Iris pigment epithelial cell (primary cell): ENCODE data around the gene CENPS.
A peak's percentile ranks its signal among the peaks of the same experiment; 100 is the strongest.
"Not testable (repeated sequence)": the region's sequence is repeated elsewhere in the genome, so short reads cannot be mapped to it uniquely, and the experiment has no call there.

Experiments used
- DNase-seq: peaks from one replicate; pipeline ENCODE4 v3.0.0-alpha.2; 2011; ENCODE audit warnings: low read depth

The CENPS gene

GRCh38 chr1:10451287-10451686 lies 21.1 kb downstream of the CENPS start:
- DNase-seq: peak; percentile 20

- no peak for DNase-seq
These were observed 25.8 kb downstream of the CENPS start for GRCh38 chr1:10456048-10456447.

DNA sequence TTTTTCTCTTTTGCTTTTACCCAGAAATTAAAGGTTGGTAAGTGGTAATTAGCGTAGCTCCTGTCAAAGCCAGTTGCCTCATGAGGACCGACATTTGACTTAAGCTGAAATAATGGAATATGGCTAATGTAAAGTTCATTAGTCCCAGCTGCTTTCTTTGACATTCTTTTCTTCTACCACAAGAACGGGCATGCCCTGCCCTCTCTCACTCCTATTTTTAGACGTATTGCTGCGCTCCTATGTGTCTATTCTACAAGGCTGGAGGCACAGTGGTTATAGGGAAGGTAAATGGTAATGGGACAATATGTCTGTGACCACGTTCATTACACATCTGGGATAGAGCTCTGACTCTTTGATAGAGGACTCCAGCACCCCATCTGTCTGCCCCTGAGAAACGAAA lies 26.4 kb downstream of the CENPS start:
- no peak for DNase-seq

DNA sequence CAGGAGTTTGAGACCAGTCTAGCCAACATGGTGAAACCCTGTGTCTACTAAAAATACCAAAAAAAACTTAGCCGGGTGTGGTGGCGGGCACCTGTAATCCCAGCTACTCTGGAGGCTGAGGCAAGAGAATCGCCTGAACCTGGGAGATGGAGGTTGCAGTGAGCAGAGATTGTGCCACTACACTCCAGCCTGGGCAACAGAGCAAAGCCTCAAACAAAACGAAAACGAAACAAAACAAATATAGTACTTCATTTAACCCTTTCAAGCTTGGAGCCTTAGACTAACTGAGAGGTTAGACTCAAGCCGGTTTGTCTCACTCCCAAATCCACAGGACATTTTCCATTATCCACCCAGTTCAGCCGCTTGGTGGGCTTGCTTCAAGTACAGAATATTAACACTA lies 27.2 kb downstream of the CENPS start:
- DNase-seq: not testable (repeated sequence)

GRCh38 chr1:10457875-10458274 lies 27.6 kb downstream of the CENPS start:
- no peak for DNase-seq

- peak; percentile 92 for DNase-seq
These were observed 29.0 kb downstream of the CENPS start for GRCh38 chr1:10459184-10459583.

DNA sequence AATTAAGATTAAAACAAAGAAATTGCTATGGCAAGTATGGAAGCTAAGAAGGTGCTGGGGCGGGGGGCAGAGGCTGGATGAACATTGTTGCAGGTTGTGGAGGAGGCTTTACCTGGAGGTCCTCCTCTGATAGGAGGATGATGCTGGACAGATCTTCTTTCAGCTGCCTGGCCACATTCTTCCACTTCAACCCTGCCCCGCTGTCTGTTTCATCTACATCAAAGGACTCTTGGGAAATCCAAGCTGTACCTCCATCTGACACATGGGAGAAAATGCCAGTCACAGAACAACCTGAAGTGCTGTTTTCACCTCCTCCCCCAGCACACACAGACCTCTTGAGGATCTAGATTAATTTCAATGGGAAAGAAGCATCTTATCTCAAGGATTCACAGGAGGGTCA lies 36.8 kb downstream of the CENPS start:
- no peak for DNase-seq

GRCh38 chr1:10470043-10470442 lies 39.8 kb downstream of the CENPS start:
- DNase-seq: no peak

GRCh38 chr1:10471411-10472219 lies 41.4 kb downstream of the CENPS start:
- DNase-seq: peak; percentile 57

DNA sequence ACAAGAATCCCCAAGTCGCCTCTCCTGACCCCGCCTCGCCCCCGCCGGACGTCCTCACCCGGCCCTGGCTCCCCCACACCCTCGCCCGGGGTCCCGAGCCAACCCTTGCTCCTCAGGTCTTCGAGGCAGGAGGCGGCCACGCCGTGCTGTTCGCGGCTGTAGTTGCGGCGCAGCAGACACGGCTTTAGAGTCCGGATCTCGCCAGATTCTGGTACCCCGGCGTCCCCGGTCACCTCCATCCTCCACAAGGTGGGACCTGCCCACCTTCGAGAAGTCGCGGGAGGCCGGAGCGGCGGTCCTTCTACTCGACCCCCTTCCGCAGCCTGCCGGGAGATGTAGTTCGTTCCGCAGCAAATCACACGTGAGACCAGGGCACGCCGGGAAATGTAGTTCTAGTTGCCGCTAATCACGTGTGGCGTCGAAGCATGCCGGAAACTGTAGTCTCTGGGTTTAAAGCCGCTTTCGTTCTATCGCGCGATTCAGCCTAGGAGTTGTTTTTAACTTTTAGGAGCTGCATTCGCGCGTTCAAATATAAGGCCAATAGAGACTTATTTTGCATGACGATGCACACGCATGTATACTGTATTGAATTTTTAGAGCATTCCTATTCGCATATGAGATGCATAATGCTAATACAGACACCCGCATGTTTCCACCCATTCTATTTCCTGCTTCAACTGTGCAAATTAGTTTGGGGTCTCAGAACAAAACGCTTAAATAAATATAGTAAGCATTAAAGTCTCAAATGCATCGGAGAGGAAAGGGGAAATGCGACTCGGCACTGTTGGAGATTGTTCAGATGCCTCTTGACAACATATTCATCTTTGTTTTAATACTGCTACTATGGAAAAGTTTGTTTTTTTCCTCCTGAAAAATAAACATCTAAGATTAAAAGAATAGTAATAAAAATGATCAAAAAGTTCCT lies 42.2 kb downstream of the CENPS start, which contains the start of gene DFFA:
Gene DFFA (minus strand): TSS at position 310 of the 925 bp plus-strand sequence. CDS start 71 bp downstream, at position 239.
- DNase-seq: peak; percentile 98

DNA sequence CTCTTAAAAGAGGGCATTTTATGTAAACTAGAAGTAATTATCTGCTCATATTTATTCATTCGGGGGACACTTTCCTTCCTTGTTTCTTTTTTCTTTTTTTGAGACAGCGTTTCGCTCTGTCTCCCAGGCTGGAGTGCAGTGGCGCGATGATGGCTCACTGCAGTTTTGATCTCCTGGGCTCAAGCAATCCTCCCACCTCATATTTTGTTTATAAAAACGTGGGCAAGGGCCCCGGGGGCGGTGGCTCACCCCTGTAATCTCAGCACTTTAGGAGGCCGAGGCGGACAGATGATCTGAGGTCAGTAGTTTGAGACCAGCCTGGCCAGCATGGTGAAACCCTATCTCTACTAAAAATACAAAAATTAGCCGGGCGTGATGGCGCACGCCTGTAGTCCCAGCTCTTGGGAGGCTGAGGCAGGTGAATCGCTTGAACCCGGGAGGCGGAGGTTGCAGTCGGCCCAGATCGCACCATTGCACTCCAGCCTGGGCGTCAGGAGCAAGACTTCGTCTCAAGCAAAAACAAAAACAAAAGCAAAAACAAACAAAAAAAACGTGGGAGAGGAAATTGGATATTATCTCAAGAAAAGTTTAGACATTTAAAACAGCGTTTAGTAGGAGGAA lies 43.0 kb downstream of the CENPS start:
- no peak for DNase-seq

GRCh38 chr1:10474309-10474612 lies 44.0 kb downstream of the CENPS start:
- not testable (repeated sequence) for DNase-seq

DNA sequence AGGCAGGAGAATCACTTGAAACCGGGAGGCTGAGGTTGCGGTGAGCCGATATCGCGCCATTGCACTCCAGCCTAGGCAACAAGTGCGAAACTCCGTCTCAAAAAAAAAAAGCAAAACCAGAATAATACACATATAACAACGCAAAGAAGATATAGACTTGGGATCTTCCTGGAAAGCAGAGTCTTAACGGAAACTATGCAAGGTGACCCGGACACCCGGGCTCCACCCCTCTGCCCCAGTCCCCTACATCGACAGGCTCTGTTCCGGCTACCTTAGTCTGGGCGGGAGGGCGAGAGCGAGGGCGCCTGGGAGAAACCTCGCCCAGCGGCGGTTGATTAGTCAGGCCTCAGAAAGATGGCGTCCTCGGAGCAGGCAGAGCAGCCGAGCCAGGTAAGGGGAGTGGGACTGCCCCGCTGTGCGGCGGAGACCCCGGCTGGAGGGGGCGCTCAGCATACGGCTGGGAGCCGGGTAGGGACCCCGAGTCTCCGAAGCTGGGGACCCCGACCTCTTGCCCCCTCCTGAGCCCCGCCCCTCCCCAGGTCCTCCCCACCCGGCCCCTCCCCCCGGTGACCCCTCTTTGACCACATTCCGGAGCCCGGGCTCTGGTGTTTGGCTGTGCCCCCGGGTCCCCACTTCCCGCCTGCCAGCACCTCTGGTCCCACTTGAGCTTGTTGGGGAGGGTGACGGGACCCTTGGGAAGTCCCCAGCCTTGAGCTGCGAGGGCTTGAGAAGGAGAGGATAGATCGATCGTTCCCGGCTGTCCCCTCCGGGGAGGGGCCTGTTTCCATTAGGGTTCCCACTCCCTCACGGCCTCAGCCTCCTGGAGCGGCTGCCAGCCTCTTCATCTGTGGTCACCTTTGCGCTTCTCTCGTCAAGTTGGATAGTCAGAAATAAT lies 44.6 kb downstream of the CENPS start, which contains the start of gene PEX14:
Gene PEX14 (plus strand): TSS at position 338 of the 895 bp plus-strand sequence. CDS start 17 bp downstream, at position 355.
- DNase-seq: peak; percentile 87

GRCh38 chr1:10475510-10475909 lies 45.3 kb downstream of the CENPS start:
- no peak for DNase-seq

GRCh38 chr1:10479296-10479695 lies 49.1 kb downstream of the CENPS start:
- DNase-seq: no peak

DNA sequence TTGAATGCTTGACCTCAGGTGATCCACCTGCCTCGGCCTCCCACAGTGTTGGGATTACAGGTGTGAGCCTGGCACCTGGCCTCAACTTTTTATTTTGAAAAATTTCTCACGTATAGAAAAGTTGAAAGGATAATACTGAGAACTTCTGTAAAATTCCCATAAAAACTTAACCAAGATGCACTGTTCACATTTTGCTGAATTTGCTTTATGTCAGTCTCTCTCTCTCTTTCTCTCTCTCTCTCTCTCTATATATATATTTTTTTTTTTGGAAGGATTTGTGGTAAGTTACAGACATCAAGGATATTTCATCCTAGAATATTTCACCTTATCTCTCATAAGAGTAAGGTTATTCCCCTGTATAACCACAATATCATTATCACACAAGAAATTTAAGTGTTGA lies 50.4 kb downstream of the CENPS start:
- DNase-seq: no peak

- DNase-seq: no peak
These were observed 54.3 kb downstream of the CENPS start for GRCh38 chr1:10484521-10484920.

- DNase-seq: no peak
These were observed 59.2 kb downstream of the CENPS start for GRCh38 chr1:10489291-10490055.

DNA sequence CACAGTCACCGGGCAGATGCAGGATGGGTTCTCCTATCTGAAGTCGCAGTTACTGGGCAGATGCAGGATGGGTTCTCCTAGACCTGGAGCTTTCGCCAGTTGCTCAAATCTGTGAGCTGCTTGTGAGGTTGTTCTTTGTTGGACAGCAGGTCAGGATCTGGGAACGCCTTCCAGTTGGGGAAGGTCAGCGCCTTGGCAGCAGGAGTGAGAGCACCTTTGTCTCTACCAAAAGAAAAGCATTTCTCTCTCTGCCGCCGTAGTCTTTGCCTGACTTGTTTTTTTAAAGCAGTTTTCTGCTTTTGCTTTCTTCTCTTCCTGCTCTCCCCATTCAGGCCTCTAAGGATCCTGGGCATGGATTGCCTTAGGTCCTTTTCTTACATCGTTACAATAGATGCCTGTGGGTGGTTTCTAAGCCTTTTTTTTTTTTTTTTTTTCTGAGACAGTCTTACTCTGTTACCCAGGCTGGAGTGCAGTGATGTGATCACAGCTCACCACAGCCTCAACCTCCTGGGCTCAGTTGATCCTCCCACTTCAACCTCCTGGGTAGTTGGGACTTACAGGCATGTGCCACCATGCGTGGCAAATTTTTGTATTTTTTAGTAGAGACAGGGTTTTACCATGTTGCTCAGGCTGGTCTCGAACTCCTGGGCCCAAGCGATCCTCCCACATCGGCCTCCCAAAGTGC lies 60.2 kb downstream of the CENPS start:
- no peak for DNase-seq
